ENCODE measurements around the gene PDE3B.

PDE3B gene

GRCh38 chr11:14813516-14813915, 169.9 kb downstream of the PDE3B start:
- Histone ChIP-seq H3K27ac (replicated peaks) (no peak overlapping the region; the same call in 1 of the 2 replicates), H3K27me3 (ENCODE audit: insufficient read depth, poor library complexity, severe bottlenecking) (no peaks in the 10 kb centered on the region), H3K4me3 (replicated peaks; ENCODE audit: insufficient read depth, low read length) (no peak overlapping the region)
- DNase-seq (ENCODE audit: low read depth in 1 of 2, low spot score in 1 of 2) = peak in 1 of 2 experiments; percentile 57
- TF ChIP-seq, protein P1, sequence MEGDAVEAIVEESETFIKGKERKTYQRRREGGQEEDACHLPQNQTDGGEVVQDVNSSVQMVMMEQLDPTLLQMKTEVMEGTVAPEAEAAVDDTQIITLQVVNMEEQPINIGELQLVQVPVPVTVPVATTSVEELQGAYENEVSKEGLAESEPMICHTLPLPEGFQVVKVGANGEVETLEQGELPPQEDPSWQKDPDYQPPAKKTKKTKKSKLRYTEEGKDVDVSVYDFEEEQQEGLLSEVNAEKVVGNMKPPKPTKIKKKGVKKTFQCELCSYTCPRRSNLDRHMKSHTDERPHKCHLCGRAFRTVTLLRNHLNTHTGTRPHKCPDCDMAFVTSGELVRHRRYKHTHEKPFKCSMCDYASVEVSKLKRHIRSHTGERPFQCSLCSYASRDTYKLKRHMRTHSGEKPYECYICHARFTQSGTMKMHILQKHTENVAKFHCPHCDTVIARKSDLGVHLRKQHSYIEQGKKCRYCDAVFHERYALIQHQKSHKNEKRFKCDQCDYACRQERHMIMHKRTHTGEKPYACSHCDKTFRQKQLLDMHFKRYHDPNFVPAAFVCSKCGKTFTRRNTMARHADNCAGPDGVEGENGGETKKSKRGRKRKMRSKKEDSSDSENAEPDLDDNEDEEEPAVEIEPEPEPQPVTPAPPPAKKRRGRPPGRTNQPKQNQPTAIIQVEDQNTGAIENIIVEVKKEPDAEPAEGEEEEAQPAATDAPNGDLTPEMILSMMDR (IDR thresholded peaks at IDR 0.05; ENCODE audit: insufficient read depth, low read length) = no peak
- TF ChIP-seq SPI1 (IDR thresholded peaks at IDR 0.05; ENCODE audit: borderline replicate concordance, low read depth) = peak; percentile 17; the same call in 1 of the 2 replicates

- Histone ChIP-seq H3K4me3 (replicated peaks; ENCODE audit: insufficient read depth, low read length) (no peak overlapping the region), H3K27me3 (ENCODE audit: insufficient read depth, poor library complexity, severe bottlenecking) (no peaks in the 10 kb centered on the region), H3K27ac (replicated peaks) (no peak overlapping the region)
- TF ChIP-seq REST (IDR thresholded peaks at IDR 0.05; ENCODE audit: insufficient replicate concordance, low read depth) (no peak), POLR2AphosphoS5 (IDR thresholded peaks at IDR 0.05; ENCODE audit: low read depth) (no peak)
- DNase-seq (ENCODE audit: low read depth in 1 of 2, low spot score in 1 of 2) = no peak
Measured at GRCh38 chr11:14818779-14819178, 175.2 kb downstream of the PDE3B start.

- no peak for TF ChIP-seq SPI1 (IDR thresholded peaks at IDR 0.05; ENCODE audit: borderline replicate concordance, low read depth)
- TF ChIP-seq POLR2AphosphoS5 (IDR thresholded peaks at IDR 0.05; ENCODE audit: low read depth) = no peak
- no peak for TF ChIP-seq REST (IDR thresholded peaks at IDR 0.05; ENCODE audit: insufficient replicate concordance, low read depth)
- TF ChIP-seq, protein P1 (IDR thresholded peaks at IDR 0.05; ENCODE audit: insufficient read depth, low read length) = no peak
- Histone ChIP-seq H3K27ac (replicated peaks) (no peak overlapping the region), H3K27me3 (ENCODE audit: insufficient read depth, poor library complexity, severe bottlenecking) (no peaks in the 10 kb centered on the region), H3K4me3 (replicated peaks; ENCODE audit: insufficient read depth, low read length) (no peak overlapping the region)
- DNase-seq (ENCODE audit: low read depth in 1 of 2, low spot score in 1 of 2) = no peak
Measured at GRCh38 chr11:14819596-14819995, 176.0 kb downstream of the PDE3B start.

DNA sequence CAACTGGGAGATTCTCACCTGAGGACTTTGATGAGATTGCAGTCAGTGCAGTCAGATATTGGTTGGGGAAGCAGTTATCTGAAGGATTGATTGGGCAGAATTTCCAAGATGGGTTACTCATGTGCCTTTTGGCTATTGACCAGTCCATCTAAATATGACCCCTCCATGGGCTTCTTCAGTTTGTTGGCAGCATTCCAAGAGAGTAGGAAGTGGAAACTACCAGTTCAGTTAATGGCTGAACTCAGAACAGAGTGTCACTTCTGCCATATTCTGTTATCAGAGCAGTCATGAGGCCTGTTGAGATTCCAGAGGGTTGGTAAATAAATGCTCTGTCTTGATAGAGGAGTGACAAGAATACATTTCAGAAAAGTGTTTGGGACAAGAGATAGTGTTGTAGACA, 177.4 kb downstream of the PDE3B start:
- no peak for DNase-seq (ENCODE audit: low read depth in 1 of 2, low spot score in 1 of 2)
- no peaks in the 10 kb centered on the region for H3K27me3 ChIP-seq (ENCODE audit: insufficient read depth, poor library complexity, severe bottlenecking)
- H3K4me3 ChIP-seq (replicated peaks; ENCODE audit: insufficient read depth, low read length) = no peak overlapping the region
- TF ChIP-seq, protein P1 (IDR thresholded peaks at IDR 0.05; ENCODE audit: insufficient read depth, low read length) = no peak
- TF ChIP-seq GABPA (IDR thresholded peaks at IDR 0.05; ENCODE audit: low read depth) (no peak), REST (IDR thresholded peaks at IDR 0.05; ENCODE audit: insufficient replicate concordance, low read depth) (no peak), SPI1 (IDR thresholded peaks at IDR 0.05; ENCODE audit: borderline replicate concordance, low read depth) (no peak), POLR2AphosphoS5 (IDR thresholded peaks at IDR 0.05; ENCODE audit: low read depth) (no peak)
- no peak overlapping the region for H3K27ac ChIP-seq (replicated peaks)

All from HL-60 (cell line).